K562 (cell line): Measurements from ENCODE around the gene EPB41L2. TPM values are rescaled to one million over a fixed set of nuclear protein-coding genes. Genes with fewer than 3 reads are reported as not detected.

Experiments
- ATAC-seq: fragments of 200-7000 bp; cut with Tn5 transposase; 3 replicates; pipeline ENCODE4 v1.9.1; 2020; ENCODE audit warnings: moderate library complexity
- BruUV-seq: library from RNA; stranded (reverse); fragments of 400-500 nt; replicated peaks from 2 replicates; lab custom pipeline; 2021; lab: Mats Ljungman, UMichigan
- CTCF ChIA-PET: fragments of 300-600 bp; formaldehyde crosslinking; extraction: SDS; loops from one replicate; lab custom pipeline; 2021; ENCODE audit warnings: low intra/inter-chr PET ratio; lab: Yijun Ruan, JAX
- POLR2A ChIA-PET: fragments of 300-600, 350-650 bp; sonication (Branson Sonifier 250); formaldehyde crosslinking; extraction: SDS; loops from one replicate; lab custom pipeline; 2021; ENCODE audit warnings: antibody characterized with exemption, inconsistent platforms; lab: Yijun Ruan, JAX
- DNase-seq, 4 experiments: peaks; one replicate each; pipeline versions ENCODE4 v3.0.0 to v3.0.0-alpha.2; 2011 to 2018; ENCODE audit warnings: low spot score in 3 of 4, mixed read lengths in 3 of 4; ENCODE audit errors: extremely low read depth in 1 of 4
- FAIRE-seq: peaks from 2 replicates; lab custom pipeline; 2011; peaks lifted over from hg19 to GRCh38; lab: Jason Lieb, UNC
- H2AFZ ChIP-seq: 2 replicates; pipeline ENCODE4 v1.6.0; 2011; ENCODE audit warnings: low read depth, low read length, control low read depth, inconsistent platforms
- H3K27ac ChIP-seq: fragments of 200-600 bp; 3 replicates; pipeline ENCODE4 v1.8.0; 2011; ENCODE audit warnings: low read depth, mild to moderate bottlenecking, control low read depth, inconsistent platforms, low read length, moderate library complexity, mixed read lengths; ENCODE audit errors: extremely low read depth
- H3K27me3 ChIP-seq, 2 experiments: fragments of 300-600 bp in 1 of 2; 2 replicates in 1 of 2; 3 replicates in 1 of 2; pipeline versions ENCODE4 v1.6.0 to v1.8.0; 2011; ENCODE audit warnings: inconsistent platforms in 2 of 2, low read length in 2 of 2, mild to moderate bottlenecking in 1 of 2, mixed read lengths in 1 of 2, moderate library complexity in 1 of 2; ENCODE audit not compliant: control insufficient read depth in 2 of 2, insufficient read depth in 2 of 2
- H3K36me3 ChIP-seq: fragments of 300-600 bp; 3 replicates; pipeline ENCODE4 v1.8.0; 2011; ENCODE audit warnings: mild to moderate bottlenecking, low read length, inconsistent platforms; ENCODE audit not compliant: control insufficient read depth, insufficient read depth
- H3K4me1 ChIP-seq, 2 experiments: fragments of 200-600 bp in 1 of 2; replicated peaks in 1 of 2; 2 replicates in 1 of 2; 3 replicates in 1 of 2; pipeline versions ENCODE4 v1.5.1 to v1.8.0; 2011; ENCODE audit warnings: inconsistent platforms in 2 of 2, low read length in 2 of 2, mild to moderate bottlenecking in 1 of 2, mixed read lengths in 1 of 2, moderate library complexity in 1 of 2; ENCODE audit not compliant: control insufficient read depth in 2 of 2, insufficient read depth in 2 of 2
- H3K4me2 ChIP-seq: 2 replicates; pipeline ENCODE4 v1.6.1; 2011; ENCODE audit warnings: low read length, control low read depth, inconsistent platforms, mixed read lengths; ENCODE audit not compliant: insufficient read depth
- H3K4me3 ChIP-seq: fragments of 200-600 bp; sonication (generic), shearing (Covaris generic); 2 replicates; pipeline ENCODE4 v1.5.1; 2016; ENCODE audit warnings: control low read depth, inconsistent platforms
- H3K79me2 ChIP-seq: fragments of 200-600 bp; 3 replicates; pipeline ENCODE4 v1.8.0; 2011; ENCODE audit warnings: low read length, inconsistent platforms; ENCODE audit not compliant: control insufficient read depth, insufficient read depth
- H3K9ac ChIP-seq, 2 experiments: 2 replicates each; pipeline versions ENCODE4 v1.6.0 to v1.6.1; 2011; ENCODE audit warnings: low read depth in 2 of 2, low read length in 2 of 2, control low read depth in 1 of 2, inconsistent platforms in 1 of 2, mild to moderate bottlenecking in 1 of 2, mixed read lengths in 1 of 2; ENCODE audit not compliant: insufficient read depth in 1 of 2
- H3K9me1 ChIP-seq: one replicate; pipeline ENCODE4 v1.6.0; 2011; ENCODE audit warnings: inconsistent platforms, mild to moderate bottlenecking, low read length, moderate library complexity; ENCODE audit not compliant: control insufficient read depth, insufficient read depth
- H3K9me3 ChIP-seq: replicated peaks from 2 replicates; pipeline ENCODE4 v1.5.1; 2011; ENCODE audit warnings: low read depth, low read length, inconsistent platforms; ENCODE audit not compliant: control insufficient read depth, insufficient read depth
- H4K20me1 ChIP-seq: replicated peaks from 2 replicates; pipeline ENCODE4 v1.6.1; 2011; ENCODE audit warnings: low read length, inconsistent platforms, mixed read lengths; ENCODE audit not compliant: control insufficient read depth, insufficient read depth
- CHCHD3 ChIP-seq: fragments of 250-450 bp; sonication (Bioruptor Pico); IDR thresholded peaks from 2 replicates; pipeline ENCODE4 v2.1.2; 2022; ENCODE audit warnings: mild to moderate bottlenecking
- ESRRB ChIP-seq: fragments of 250-450 bp; sonication (Bioruptor Pico); IDR thresholded peaks from 2 replicates; pipeline ENCODE4 v1.5.0; 2020; ENCODE audit warnings: mild to moderate bottlenecking, moderate library complexity, borderline replicate concordance
- LCOR ChIP-seq: sonication (generic); formaldehyde crosslinking; IDR thresholded peaks from 2 replicates; pipeline ENCODE4 v1.8.0; 2022; ENCODE audit warnings: mild to moderate bottlenecking, missing genetic modification reagents
- MAFF ChIP-seq: IDR thresholded peaks from 2 replicates; pipeline ENCODE4 v1.6.1; 2012; ENCODE audit warnings: low read length, improper control_type of control experiment
- MYNN ChIP-seq, 2 experiments: sonication (generic); formaldehyde crosslinking in 1 of 2; IDR thresholded peaks; 2 replicates each; pipeline versions ENCODE4 v1.5.0 to v1.6.1; 2016 to 2020; ENCODE audit warnings: antibody characterized with exemption in 1 of 2, missing genetic modification reagents in 1 of 2
- RBM15 ChIP-seq: fragments of 200-400 bp; formaldehyde crosslinking; IDR thresholded peaks from 2 replicates; pipeline ENCODE4 v1.6.1; 2018; ENCODE audit warnings: mild to moderate bottlenecking, low read length, moderate library complexity; ENCODE audit not compliant: insufficient read depth
- SOX6 ChIP-seq: fragments of 450-650 bp; IDR thresholded peaks from 2 replicates; pipeline ENCODE4 v1.6.1; 2014; ENCODE audit warnings: mild to moderate bottlenecking
- U2AF1 ChIP-seq: fragments of 200-400 bp; formaldehyde crosslinking; optimal IDR thresholded peaks from 2 replicates; pipeline ENCODE3; 2017; ENCODE audit warnings: mild to moderate bottlenecking, low read depth, low read length, moderate library complexity
- XRCC5 ChIP-seq: fragments of 200-400 bp; formaldehyde crosslinking; IDR thresholded peaks from 2 replicates; pipeline ENCODE4 v1.6.1; 2017; ENCODE audit warnings: low read depth, mild to moderate bottlenecking, low read length
- ZNF780A ChIP-seq: fragments of 250-450 bp; sonication (Bioruptor Pico); IDR thresholded peaks from 2 replicates; pipeline ENCODE4 v1.5.0; 2021; ENCODE audit warnings: mild to moderate bottlenecking
- WGBS: fragments of 100-300 bp; shearing (Covaris generic); methylation state at CpG from one replicate; pipeline ENCODE4 v1.1.6; 2016; ENCODE audit warnings: low coverage, mixed read lengths; ENCODE audit not compliant: insufficient coverage; ENCODE audit errors: missing lambda C conversion rate; 5-methylcytosine and 5-hydroxymethylcytosine counted together
- in situ Hi-C: fragments of 300-500 bp; cut with MboI; formaldehyde crosslinking; loops from 4 replicates; pipeline ENCODE4 v1.15.0; 2018; ENCODE audit warnings: inconsistent platforms, mixed read lengths
- intact Hi-C: fragments of 100-400 bp; cut with micrococcal nuclease; formaldehyde crosslinking; loops from 2 replicates; pipeline ENCODE4 v1.14.2; 2022
- polyA plus RNA-seq, 8 experiments: library from polyadenylated mRNA; depleted of rRNA in 4 of 8; stranded (reverse) in 5 of 8; unstranded in 3 of 8; fragments of >200 nt; fragmentation: Nextera tagmentation in 2 of 8; fragmentation: Illumina TruSeq in 1 of 8; extraction: Ambion mirVana in 2 of 8; extraction: Trizol in 1 of 8; gene quantifications; 2 replicates each; pipeline versions ENCODE4 v1.2.1 to v1.2.3, GENCODE V29; 2011 to 2014; ENCODE audit warnings: inconsistent platforms in 1 of 8, missing spikeins in 1 of 8
- total RNA-seq, 7 experiments: library from RNA; depleted of rRNA in 6 of 7; stranded (reverse); fragments of >200 nt in 6 of 7; fragmentation: Illumina TruSeq in 2 of 7; extraction: Trizol in 2 of 7; gene quantifications; 2 replicates each; pipeline versions ENCODE4 v1.2.1 to v1.2.3, GENCODE V29; 2011 to 2021; ENCODE audit warnings: low replicate concordance in 1 of 7
- TF ChIP-seq, protein P1 (sequence below), 2 experiments: fragments of 450-650 bp; conservative IDR thresholded peaks; 2 replicates each; pipeline ENCODE4 v1.6.1; 2017; ENCODE audit warnings: mild to moderate bottlenecking in 2 of 2, moderate library complexity in 2 of 2
- TF ChIP-seq, protein P2 (sequence below): fragments of 250-450 bp; sonication (Bioruptor Pico); IDR thresholded peaks from 2 replicates; pipeline ENCODE4 v1.5.0; 2020; ENCODE audit warnings: mild to moderate bottlenecking
- TF ChIP-seq, protein P3 (sequence below): fragments of 250-450 bp; sonication (Bioruptor Pico); IDR thresholded peaks from 2 replicates; pipeline ENCODE4 v1.8.0; 2021; ENCODE audit warnings: mild to moderate bottlenecking, moderate library complexity
- TF ChIP-seq, protein P4 (sequence below), 2 experiments: fragments of 450-650 bp; IDR thresholded peaks; 2 replicates each; pipeline ENCODE4 v1.6.1; 2016
- TF ChIP-seq, protein P5 (sequence below): sonication (generic); formaldehyde crosslinking; IDR thresholded peaks from 2 replicates; pipeline ENCODE4 v1.8.0; 2022; ENCODE audit warnings: mild to moderate bottlenecking, missing genetic modification reagents

The EPB41L2 gene
- total and polyA plus RNA-seq, 9 of the 15 experiments (the other 6 are each of a cell fraction or from before 2014, with no cell fraction given), result 5.1 to 53.6 (median 25.0) TPM

DNA sequence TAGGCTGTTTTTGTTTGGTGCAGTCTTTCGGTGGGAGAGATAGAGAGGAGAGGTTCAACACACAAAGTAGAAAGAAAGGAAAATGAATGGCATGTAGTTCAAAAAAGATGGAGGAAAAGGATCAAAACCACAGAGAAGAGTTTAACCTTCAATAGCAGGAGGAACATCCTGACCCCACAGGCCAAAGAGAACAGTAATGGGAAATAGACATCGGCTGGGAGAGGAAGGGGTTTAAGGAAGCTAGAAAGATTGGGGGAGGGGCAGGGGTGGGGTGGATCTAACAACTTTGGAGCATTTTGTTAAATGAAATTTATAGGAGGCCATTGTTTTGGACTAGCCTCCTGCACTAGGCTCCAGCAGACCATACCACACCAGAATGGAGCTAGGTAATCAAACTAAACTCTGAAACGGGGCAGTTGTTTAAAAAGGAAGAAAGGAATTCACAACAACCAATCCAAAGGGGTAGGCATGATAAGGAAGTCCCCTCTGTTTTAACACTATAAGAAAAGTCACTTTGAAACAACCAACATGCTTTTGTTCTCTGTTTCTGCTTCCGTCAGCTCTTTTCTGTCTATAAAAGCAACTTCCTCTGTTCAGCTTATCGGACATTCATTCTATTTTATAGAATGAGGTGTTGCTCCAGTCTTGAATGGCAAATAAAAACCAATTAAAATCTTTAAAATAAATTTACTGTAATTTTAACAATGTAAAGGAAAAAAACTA, 82.6 kb downstream of the EPB41L2 start:
- no TSS peak for BruUV-seq
- H3K36me3 ChIP-seq, result no peaks in the 10 kb centered on the region
- no peaks in the 10 kb centered on the region for H3K27me3 ChIP-seq
- peak overlapping the region; percentile 59 for H3K27ac ChIP-seq
- 8% methylated on average over 5 of the region's 5 CpGs for WGBS
- in situ Hi-C loops, result no loop called here
- ChIA-PET POLR2A (interaction anchor here (1.2 to 2.0 kb wide), 3 partner anchors 9 to 12 kb away, joined by 3 to 6 read pairs (median 4); no protein-coding TSS in a partner anchor), CTCF (no interaction called here)
- H3K4me2 ChIP-seq, result peak overlapping the region; percentile 47
- H3K79me2 ChIP-seq, result peaks cover 35% of the 10 kb centered on the region
- H3K9me1 ChIP-seq, result no peaks in the 10 kb centered on the region
- no peaks in the 10 kb centered on the region for H3K9me3 ChIP-seq
- no peak for DNase-seq
- peak overlapping the region; percentile 44; the same call in 1 of the 2 replicates for H2AFZ ChIP-seq
- no peak for FAIRE-seq
- peak overlapping the region in 1 of 2 experiments; percentile 41; a peak in 2 of 4 replicates for H3K9ac ChIP-seq
- H3K4me3 ChIP-seq, result no peak overlapping the region
- ATAC-seq, result no peak; the same call in none of the 3 replicates
- H3K4me1 ChIP-seq, result no peaks in the 10 kb centered on the region; a peak in 1 of 5 replicates
- H4K20me1 ChIP-seq, result no peaks in the 10 kb centered on the region
- intact Hi-C loops, result no loop called here
- TF ChIP-seq, protein P1, sequence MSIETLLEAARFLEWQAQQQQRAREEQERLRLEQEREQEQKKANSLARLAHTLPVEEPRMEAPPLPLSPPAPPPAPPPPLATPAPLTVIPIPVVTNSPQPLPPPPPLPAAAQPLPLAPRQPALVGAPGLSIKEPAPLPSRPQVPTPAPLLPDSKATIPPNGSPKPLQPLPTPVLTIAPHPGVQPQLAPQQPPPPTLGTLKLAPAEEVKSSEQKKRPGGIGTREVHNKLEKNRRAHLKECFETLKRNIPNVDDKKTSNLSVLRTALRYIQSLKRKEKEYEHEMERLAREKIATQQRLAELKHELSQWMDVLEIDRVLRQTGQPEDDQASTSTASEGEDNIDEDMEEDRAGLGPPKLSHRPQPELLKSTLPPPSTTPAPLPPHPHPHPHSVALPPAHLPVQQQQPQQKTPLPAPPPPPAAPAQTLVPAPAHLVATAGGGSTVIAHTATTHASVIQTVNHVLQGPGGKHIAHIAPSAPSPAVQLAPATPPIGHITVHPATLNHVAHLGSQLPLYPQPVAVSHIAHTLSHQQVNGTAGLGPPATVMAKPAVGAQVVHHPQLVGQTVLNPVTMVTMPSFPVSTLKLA (conservative IDR thresholded peaks at IDR 0.05), result no peak
- no peak for TF ChIP-seq ZNF780A
- no peak for TF ChIP-seq LCOR (CRISPR knock-in tag)
- TF ChIP-seq, protein P2, sequence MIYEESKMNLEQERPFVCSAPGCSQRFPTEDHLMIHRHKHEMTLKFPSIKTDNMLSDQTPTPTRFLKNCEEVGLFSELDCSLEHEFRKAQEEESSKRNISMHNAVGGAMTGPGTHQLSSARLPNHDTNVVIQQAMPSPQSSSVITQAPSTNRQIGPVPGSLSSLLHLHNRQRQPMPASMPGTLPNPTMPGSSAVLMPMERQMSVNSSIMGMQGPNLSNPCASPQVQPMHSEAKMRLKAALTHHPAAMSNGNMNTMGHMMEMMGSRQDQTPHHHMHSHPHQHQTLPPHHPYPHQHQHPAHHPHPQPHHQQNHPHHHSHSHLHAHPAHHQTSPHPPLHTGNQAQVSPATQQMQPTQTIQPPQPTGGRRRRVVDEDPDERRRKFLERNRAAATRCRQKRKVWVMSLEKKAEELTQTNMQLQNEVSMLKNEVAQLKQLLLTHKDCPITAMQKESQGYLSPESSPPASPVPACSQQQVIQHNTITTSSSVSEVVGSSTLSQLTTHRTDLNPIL (CRISPR knock-in tag), result no peak
- peak; percentile 91 for TF ChIP-seq MAFF
- no peak for TF ChIP-seq ESRRB (CRISPR knock-in tag)
- TF ChIP-seq RBM15, result no peak
- TF ChIP-seq SOX6, result 0 out of 2 replicates have a peak, but pooled peaks have one; percentile 18
- no peak for TF ChIP-seq CHCHD3 (CRISPR knock-in tag)
- no peak for TF ChIP-seq MYNN (IDR thresholded peaks at IDR 0.05)
- no peak for TF ChIP-seq MYNN (CRISPR knock-in tag; IDR thresholded peaks at IDR 0.05)
- TF ChIP-seq, protein P3, sequence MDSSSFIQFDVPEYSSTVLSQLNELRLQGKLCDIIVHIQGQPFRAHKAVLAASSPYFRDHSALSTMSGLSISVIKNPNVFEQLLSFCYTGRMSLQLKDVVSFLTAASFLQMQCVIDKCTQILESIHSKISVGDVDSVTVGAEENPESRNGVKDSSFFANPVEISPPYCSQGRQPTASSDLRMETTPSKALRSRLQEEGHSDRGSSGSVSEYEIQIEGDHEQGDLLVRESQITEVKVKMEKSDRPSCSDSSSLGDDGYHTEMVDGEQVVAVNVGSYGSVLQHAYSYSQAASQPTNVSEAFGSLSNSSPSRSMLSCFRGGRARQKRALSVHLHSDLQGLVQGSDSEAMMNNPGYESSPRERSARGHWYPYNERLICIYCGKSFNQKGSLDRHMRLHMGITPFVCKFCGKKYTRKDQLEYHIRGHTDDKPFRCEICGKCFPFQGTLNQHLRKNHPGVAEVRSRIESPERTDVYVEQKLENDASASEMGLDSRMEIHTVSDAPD (CRISPR knock-in tag), result no peak
- no peak for TF ChIP-seq XRCC5
- TF ChIP-seq, protein P4, sequence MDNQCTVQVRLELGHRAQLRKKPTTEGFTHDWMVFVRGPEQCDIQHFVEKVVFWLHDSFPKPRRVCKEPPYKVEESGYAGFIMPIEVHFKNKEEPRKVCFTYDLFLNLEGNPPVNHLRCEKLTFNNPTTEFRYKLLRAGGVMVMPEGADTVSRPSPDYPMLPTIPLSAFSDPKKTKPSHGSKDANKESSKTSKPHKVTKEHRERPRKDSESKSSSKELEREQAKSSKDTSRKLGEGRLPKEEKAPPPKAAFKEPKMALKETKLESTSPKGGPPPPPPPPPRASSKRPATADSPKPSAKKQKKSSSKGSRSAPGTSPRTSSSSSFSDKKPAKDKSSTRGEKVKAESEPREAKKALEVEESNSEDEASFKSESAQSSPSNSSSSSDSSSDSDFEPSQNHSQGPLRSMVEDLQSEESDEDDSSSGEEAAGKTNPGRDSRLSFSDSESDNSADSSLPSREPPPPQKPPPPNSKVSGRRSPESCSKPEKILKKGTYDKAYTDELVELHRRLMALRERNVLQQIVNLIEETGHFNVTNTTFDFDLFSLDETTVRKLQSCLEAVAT (IDR thresholded peaks at IDR 0.05), result 0 out of 4 replicates have a peak, but pooled peaks of 1 of the 2 experiments have one; percentile 18
- TF ChIP-seq, protein P5, sequence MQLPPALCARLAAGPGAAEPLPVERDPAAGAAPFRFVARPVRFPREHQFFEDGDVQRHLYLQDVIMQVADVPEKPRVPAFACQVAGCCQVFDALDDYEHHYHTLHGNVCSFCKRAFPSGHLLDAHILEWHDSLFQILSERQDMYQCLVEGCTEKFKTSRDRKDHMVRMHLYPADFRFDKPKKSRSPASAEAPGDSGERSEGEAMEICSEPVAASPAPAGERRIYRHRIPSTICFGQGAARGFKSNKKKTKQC (CRISPR knock-in tag), result no peak
- no peak for TF ChIP-seq U2AF1
